GM13976 (cell line): ENCODE results near the gene CLCN1.

ENCODE experiments used
- DNase-seq: peaks from one replicate; pipeline ENCODE4 v3.0.0; 2012; ENCODE audit warnings: low spot score
- CTCF ChIP-seq: IDR thresholded peaks from 2 replicates; pipeline ENCODE4 v1.5.1; 2012; ENCODE audit warnings: borderline replicate concordance, mild to moderate bottlenecking; ENCODE audit not compliant: insufficient read depth; ENCODE audit errors: extremely low read depth, missing control alignments, control extremely low read depth
- in situ Hi-C: fragments of 300-500 bp; cut with MboI; formaldehyde crosslinking; loops from one replicate; pipeline ENCODE4 v1.12.0; 2022; ENCODE audit warnings: low sequenced_read_pairs, mixed read lengths, inconsistent platforms; ENCODE audit not compliant: unreplicated experiment

Gene CLCN1

GRCh38 chr7:143280566-143280965 lies 35.3 kb upstream of the CLCN1 start:
- in situ Hi-C loops = no loop called here
- TF ChIP-seq CTCF = no peak
- DNase-seq = no peak

GRCh38 chr7:143281529-143281928 lies 34.4 kb upstream of the CLCN1 start:
- in situ Hi-C loops = no loop called here
- no peak for DNase-seq
- no peak for TF ChIP-seq CTCF

- no peak for DNase-seq
- in situ Hi-C loops = no loop called here
- no peak for TF ChIP-seq CTCF
These were observed 33.8 kb upstream of the CLCN1 start for GRCh38 chr7:143282124-143282523.

- DNase-seq = no peak
- no peak for TF ChIP-seq CTCF
- in situ Hi-C loops = no loop called here
These were observed 32.5 kb upstream of the CLCN1 start for GRCh38 chr7:143283381-143283780.

- no peak for DNase-seq
- in situ Hi-C loops = no loop called here
- no peak for TF ChIP-seq CTCF
These were observed 31.1 kb upstream of the CLCN1 start, which contains the start of gene TMEM139 for GRCh38 chr7:143284591-143285469. Gene TMEM139, plus strand, starts transcription at chr7:143284958. Its CDS starts 1,000 bp downstream, at chr7:143285958.

GRCh38 chr7:143285470-143285778 lies 30.5 kb upstream of the CLCN1 start:
- TF ChIP-seq CTCF = no peak
- no peak for DNase-seq
- in situ Hi-C loops = no loop called here
